Measurements from ENCODE around the gene UST. TPM values are rescaled to one million over a fixed set of nuclear protein-coding genes. Genes with fewer than 3 reads are reported as not detected.

The UST gene
- total RNA-seq, 1 experiment from 2014 or later = 3.9 TPM

DNA sequence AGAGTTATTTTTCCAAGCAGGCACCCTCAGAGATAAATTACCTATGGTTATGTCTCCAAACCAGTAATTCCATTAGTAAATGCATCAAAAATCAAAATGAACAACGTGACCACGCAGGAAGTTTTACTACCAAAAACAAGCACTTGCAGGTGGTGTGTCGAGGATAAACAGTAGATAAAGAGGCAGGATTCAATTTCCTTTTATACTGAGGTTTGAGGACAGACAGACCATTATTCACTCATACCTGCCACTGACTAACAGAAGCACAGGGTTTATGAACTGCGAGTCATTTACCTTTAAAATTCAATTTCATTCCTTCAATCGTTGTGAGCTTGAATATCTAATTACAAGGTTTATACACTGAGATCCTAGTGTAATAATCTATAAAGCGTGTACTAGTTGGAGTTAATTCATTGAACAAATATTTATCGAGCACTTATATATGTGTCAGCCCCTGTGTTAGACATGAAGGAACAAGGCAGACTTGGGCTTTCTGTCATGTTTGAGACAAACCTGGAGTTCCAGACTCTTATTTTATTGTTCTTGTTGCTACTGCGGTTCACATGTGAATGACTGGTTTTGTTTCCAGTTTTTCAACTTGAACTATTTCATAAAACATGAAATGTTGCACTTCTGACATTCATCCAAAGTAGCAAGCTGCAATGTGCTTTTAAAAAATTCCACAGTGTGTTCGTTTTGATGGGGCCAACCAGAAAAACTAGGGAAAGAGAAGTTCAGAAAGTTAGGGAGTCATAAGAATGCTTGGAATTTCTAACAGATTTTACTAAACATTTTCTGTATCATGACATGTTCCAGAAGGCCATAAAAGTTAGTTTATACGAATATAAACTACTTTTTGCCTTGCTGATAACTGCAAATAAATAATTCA is 205.6 kb downstream of the UST start:
- ATAC-seq (peak; percentile 66), DNase-seq (peak; percentile 42)
- POLR2A ChIA-PET (ENCODE audit: unreplicated experiment) = no interaction called here
- Histone ChIP-seq H3K4me3 (ENCODE audit: low read length) (peak overlapping the region; percentile 32; the same call in 1 of the 2 replicates), H3K4me1 (ENCODE audit: insufficient read depth, low read length) (peaks cover 19% of the 10 kb centered on the region), H3K9ac (ENCODE audit: low read length) (no peak overlapping the region), H3K9me2 (replicated peaks; ENCODE audit: low read length) (no peaks in the 10 kb centered on the region), H3K27ac (ENCODE audit: low read length) (peak overlapping the region; percentile 8; the same call in 1 of the 2 replicates), H4K20me1 (ENCODE audit: low read length) (no peaks in the 10 kb centered on the region), H3K27me3 (ENCODE audit: low read length) (no peaks in the 10 kb centered on the region), H3K4me2 (ENCODE audit: low read length) (peak overlapping the region; percentile 69), H3K9me3 (ENCODE audit: low read length) (no peaks in the 10 kb centered on the region), H2AFZ (ENCODE audit: low read length) (peak overlapping the region; percentile 47; the same call in 1 of the 2 replicates), H3K36me3 (ENCODE audit: low read depth, low read length) (no peaks in the 10 kb centered on the region), H3F3A (ENCODE audit: low read length, unreplicated experiment) (no peaks in the 10 kb centered on the region), H3K79me2 (ENCODE audit: low read length) (no peaks in the 10 kb centered on the region)
- CTCF ChIA-PET = no interaction called here
- intact Hi-C loops (cut with micrococcal nuclease) = loop anchor here (1.0 kb wide), 1 partner anchor 74 kb away; no protein-coding TSS in a partner anchor
- BruUV-seq (replicated peaks) = no TSS peak
- TF ChIP-seq, protein P1, sequence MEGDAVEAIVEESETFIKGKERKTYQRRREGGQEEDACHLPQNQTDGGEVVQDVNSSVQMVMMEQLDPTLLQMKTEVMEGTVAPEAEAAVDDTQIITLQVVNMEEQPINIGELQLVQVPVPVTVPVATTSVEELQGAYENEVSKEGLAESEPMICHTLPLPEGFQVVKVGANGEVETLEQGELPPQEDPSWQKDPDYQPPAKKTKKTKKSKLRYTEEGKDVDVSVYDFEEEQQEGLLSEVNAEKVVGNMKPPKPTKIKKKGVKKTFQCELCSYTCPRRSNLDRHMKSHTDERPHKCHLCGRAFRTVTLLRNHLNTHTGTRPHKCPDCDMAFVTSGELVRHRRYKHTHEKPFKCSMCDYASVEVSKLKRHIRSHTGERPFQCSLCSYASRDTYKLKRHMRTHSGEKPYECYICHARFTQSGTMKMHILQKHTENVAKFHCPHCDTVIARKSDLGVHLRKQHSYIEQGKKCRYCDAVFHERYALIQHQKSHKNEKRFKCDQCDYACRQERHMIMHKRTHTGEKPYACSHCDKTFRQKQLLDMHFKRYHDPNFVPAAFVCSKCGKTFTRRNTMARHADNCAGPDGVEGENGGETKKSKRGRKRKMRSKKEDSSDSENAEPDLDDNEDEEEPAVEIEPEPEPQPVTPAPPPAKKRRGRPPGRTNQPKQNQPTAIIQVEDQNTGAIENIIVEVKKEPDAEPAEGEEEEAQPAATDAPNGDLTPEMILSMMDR (conservative IDR thresholded peaks at IDR 0.05; ENCODE audit: low read depth, low read length) = no peak
- TF ChIP-seq EZH2phosphoT487 (IDR thresholded peaks at IDR 0.05; ENCODE audit: borderline replicate concordance, low read length) (no peak), EZH2 (IDR thresholded peaks at IDR 0.05; ENCODE audit: low read length, unreplicated experiment) (no peak)

DNA sequence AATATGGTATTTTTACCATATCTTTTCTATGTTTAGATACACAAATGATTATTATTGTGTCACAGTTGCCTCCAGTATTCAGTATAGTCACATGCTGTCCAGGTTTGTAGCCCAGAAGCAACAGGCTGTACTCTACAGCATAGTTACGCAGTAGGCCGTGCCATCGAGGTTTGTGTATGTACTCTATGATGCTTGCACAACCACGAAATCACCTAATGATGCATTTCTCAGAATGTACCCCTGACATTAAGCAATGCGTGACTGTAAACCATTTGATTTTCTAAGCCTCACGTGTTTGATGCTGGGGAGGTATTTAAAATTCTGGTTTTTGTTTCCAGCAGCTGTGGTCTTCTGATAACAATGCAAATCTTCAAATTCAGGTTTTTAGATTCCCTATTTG is 207.6 kb downstream of the UST start:
- TF ChIP-seq EZH2 (IDR thresholded peaks at IDR 0.05; ENCODE audit: low read length, unreplicated experiment) = no peak
- no peak for TF ChIP-seq EZH2phosphoT487 (IDR thresholded peaks at IDR 0.05; ENCODE audit: borderline replicate concordance, low read length)
- TF ChIP-seq, protein P1 (conservative IDR thresholded peaks at IDR 0.05; ENCODE audit: low read depth, low read length) = no peak

GRCh38 chr6:148954934-148955333 is 208.1 kb downstream of the UST start:
- H3K9me2 ChIP-seq (replicated peaks; ENCODE audit: low read length) = no peaks in the 10 kb centered on the region
- no peak overlapping the region for H3K4me2 ChIP-seq (ENCODE audit: low read length)
- no peak for DNase-seq
- H2AFZ ChIP-seq (ENCODE audit: low read length) = no peak overlapping the region
- no peak overlapping the region for H3K27ac ChIP-seq (ENCODE audit: low read length)
- no TSS peak for BruUV-seq (replicated peaks)
- no peak overlapping the region for H3K9ac ChIP-seq (ENCODE audit: low read length)
- H3K27me3 ChIP-seq (ENCODE audit: low read length) = no peaks in the 10 kb centered on the region
- no peak for ATAC-seq
- H3K36me3 ChIP-seq (ENCODE audit: low read depth, low read length) = no peaks in the 10 kb centered on the region
- H3K4me1 ChIP-seq (ENCODE audit: insufficient read depth, low read length) = peaks cover 15% of the 10 kb centered on the region
- no peaks in the 10 kb centered on the region for H4K20me1 ChIP-seq (ENCODE audit: low read length)
- H3K4me3 ChIP-seq (ENCODE audit: low read length) = no peak overlapping the region
- POLR2A ChIA-PET (ENCODE audit: unreplicated experiment) = no interaction called here
- intact Hi-C loops (cut with micrococcal nuclease) = no loop called here
- H3F3A ChIP-seq (ENCODE audit: low read length, unreplicated experiment) = no peaks in the 10 kb centered on the region
- H3K79me2 ChIP-seq (ENCODE audit: low read length) = no peaks in the 10 kb centered on the region
- TF ChIP-seq EZH2 (IDR thresholded peaks at IDR 0.05; ENCODE audit: low read length, unreplicated experiment) (no peak), EZH2phosphoT487 (IDR thresholded peaks at IDR 0.05; ENCODE audit: borderline replicate concordance, low read length) (no peak)
- TF ChIP-seq, protein P1 (conservative IDR thresholded peaks at IDR 0.05; ENCODE audit: low read depth, low read length) = no peak; the same call in 1 of the 2 replicates
- no peaks in the 10 kb centered on the region for H3K9me3 ChIP-seq (ENCODE audit: low read length)
- CTCF ChIA-PET = no interaction called here

More for the DNA sequence above, 207.6 kb downstream of the UST start:
- no peaks in the 10 kb centered on the region for H3K79me2 ChIP-seq (ENCODE audit: low read length)
- CTCF ChIA-PET = no interaction called here
- DNase-seq (no peak), ATAC-seq (no peak)
- H2AFZ ChIP-seq (ENCODE audit: low read length) = no peak overlapping the region
- no peak overlapping the region for H3K4me3 ChIP-seq (ENCODE audit: low read length)
- H3K27ac ChIP-seq (ENCODE audit: low read length) = no peak overlapping the region
- no peak overlapping the region for H3K9ac ChIP-seq (ENCODE audit: low read length)
- peaks cover 15% of the 10 kb centered on the region for H3K4me1 ChIP-seq (ENCODE audit: insufficient read depth, low read length)
- H3K36me3 ChIP-seq (ENCODE audit: low read depth, low read length) = no peaks in the 10 kb centered on the region
- no TSS peak for BruUV-seq (replicated peaks)
- H3K9me3 ChIP-seq (ENCODE audit: low read length) = no peaks in the 10 kb centered on the region
- POLR2A ChIA-PET (ENCODE audit: unreplicated experiment) = no interaction called here
- no peaks in the 10 kb centered on the region for H3F3A ChIP-seq (ENCODE audit: low read length, unreplicated experiment)
- H3K4me2 ChIP-seq (ENCODE audit: low read length) = no peak overlapping the region
- intact Hi-C loops (cut with micrococcal nuclease) = no loop called here
- H3K9me2 ChIP-seq (replicated peaks; ENCODE audit: low read length) = no peaks in the 10 kb centered on the region
- no peaks in the 10 kb centered on the region for H4K20me1 ChIP-seq (ENCODE audit: low read length)
- no peaks in the 10 kb centered on the region for H3K27me3 ChIP-seq (ENCODE audit: low read length)
